ENCODE data around the gene SPPL2A. TPM values are rescaled to one million over a fixed set of nuclear protein-coding genes. Genes with fewer than 3 reads are reported as not detected.
"Not testable (repeated sequence)": the region's sequence is repeated elsewhere in the genome, so short reads cannot be mapped to it uniquely, and the experiment has no call there.

Gene SPPL2A
- total and polyA plus RNA-seq, 5 donors from 2014 or later: 64.2 to 92.3 (median 69.0) TPM

- H3K4me3 ChIP-seq (ENCODE audit: low read depth, low read length): no peak overlapping the region
- DNase-seq (no peak), ATAC-seq (ENCODE audit: low read depth in 2 of 2) (no peak)
- H3K27me3 Mint-ChIP-seq: no peaks in the 10 kb centered on the region
- no peaks in the 10 kb centered on the region for H3K27me3 ChIP-seq (ENCODE audit: control insufficient read depth, insufficient read depth, low read length)
- no peaks in the 10 kb centered on the region for H3K4me1 Mint-ChIP-seq
- H3K4me3 Mint-ChIP-seq: no peak overlapping the region
- no peaks in the 10 kb centered on the region for H3K9me3 ChIP-seq (ENCODE audit: control insufficient read depth in 2 of 2, low read length in 2 of 2)
- no peak overlapping the region for H3K27ac ChIP-seq (ENCODE audit: insufficient read depth, low read length, poor library complexity, severe bottlenecking)
- H3K4me1 ChIP-seq (ENCODE audit: control insufficient read depth, insufficient read depth, low read length, poor library complexity, severe bottlenecking): no peaks in the 10 kb centered on the region
- peaks cover 18% of the 10 kb centered on the region for H3K36me3 Mint-ChIP-seq
- no peak overlapping the region for H3K27ac Mint-ChIP-seq
- H3K9me3 Mint-ChIP-seq: no peaks in the 10 kb centered on the region
- H3K36me3 ChIP-seq (ENCODE audit: control insufficient read depth, insufficient read depth, low read length): peaks cover 16% of the 10 kb centered on the region
Measured at GRCh38 chr15:50702762-50703334, 62.7 kb downstream of the SPPL2A start.

- Histone ChIP-seq H3K4me3 (ENCODE audit: low read depth, low read length) (no peak overlapping the region), H3K36me3 (ENCODE audit: control insufficient read depth, insufficient read depth, low read length) (peaks cover 2% of the 10 kb centered on the region), H3K27me3 (ENCODE audit: control insufficient read depth, insufficient read depth, low read length) (no peaks in the 10 kb centered on the region), H3K4me1 (ENCODE audit: control insufficient read depth, insufficient read depth, low read length, poor library complexity, severe bottlenecking) (no peaks in the 10 kb centered on the region), H3K27ac (ENCODE audit: insufficient read depth, low read length, poor library complexity, severe bottlenecking) (no peak overlapping the region), H3K9me3 (ENCODE audit: control insufficient read depth in 2 of 2, low read length in 2 of 2) (no peaks in the 10 kb centered on the region)
- no peak overlapping the region for H3K27ac Mint-ChIP-seq
- DNase-seq (no peak), ATAC-seq (ENCODE audit: low read depth in 2 of 2) (no peak)
- no peaks in the 10 kb centered on the region for H3K27me3 Mint-ChIP-seq
- H3K36me3 Mint-ChIP-seq: peaks cover 10% of the 10 kb centered on the region
- H3K4me3 Mint-ChIP-seq: no peak overlapping the region
- H3K4me1 Mint-ChIP-seq: peaks cover 2 to 7% (median 6%) of the 10 kb centered on the region in 4 donors
- H3K9me3 Mint-ChIP-seq: no peaks in the 10 kb centered on the region
Measured at GRCh38 chr15:50698101-50698500, 67.4 kb downstream of the SPPL2A start.

GRCh38 chr15:50697109-50697797 lies 68.3 kb downstream of the SPPL2A start:
- ATAC-seq (ENCODE audit: low read depth in 2 of 2) (no peak), DNase-seq (no peak)
- no peaks in the 10 kb centered on the region for H3K9me3 Mint-ChIP-seq
- H3K4me3 Mint-ChIP-seq: no peak overlapping the region
- peaks cover 10% of the 10 kb centered on the region for H3K36me3 Mint-ChIP-seq
- no peaks in the 10 kb centered on the region for H3K27me3 Mint-ChIP-seq
- no peak overlapping the region for H3K27ac ChIP-seq (ENCODE audit: insufficient read depth, low read length, poor library complexity, severe bottlenecking)
- H3K9me3 ChIP-seq (ENCODE audit: control insufficient read depth in 2 of 2, low read length in 2 of 2): no peaks in the 10 kb centered on the region
- no peaks in the 10 kb centered on the region for H3K4me1 ChIP-seq (ENCODE audit: control insufficient read depth, insufficient read depth, low read length, poor library complexity, severe bottlenecking)
- H3K27ac Mint-ChIP-seq: no peak overlapping the region
- no peaks in the 10 kb centered on the region for H3K27me3 ChIP-seq (ENCODE audit: control insufficient read depth, insufficient read depth, low read length)
- no peak overlapping the region for H3K4me3 ChIP-seq (ENCODE audit: low read depth, low read length)
- peaks cover 2 to 7% (median 6%) of the 10 kb centered on the region in 4 donors for H3K4me1 Mint-ChIP-seq
- H3K36me3 ChIP-seq (ENCODE audit: control insufficient read depth, insufficient read depth, low read length): peaks cover 2% of the 10 kb centered on the region

GRCh38 chr15:50694634-50695165 lies 70.8 kb downstream of the SPPL2A start:
- H3K9me3 ChIP-seq (ENCODE audit: control insufficient read depth in 2 of 2, low read length in 2 of 2); H3K27me3 Mint-ChIP-seq; H3K4me1 ChIP-seq (ENCODE audit: control insufficient read depth, insufficient read depth, low read length, poor library complexity, severe bottlenecking); ATAC-seq (ENCODE audit: low read depth in 2 of 2); H3K4me3 Mint-ChIP-seq; H3K36me3 ChIP-seq (ENCODE audit: control insufficient read depth, insufficient read depth, low read length); H3K27ac ChIP-seq (ENCODE audit: insufficient read depth, low read length, poor library complexity, severe bottlenecking); H3K27me3 ChIP-seq (ENCODE audit: control insufficient read depth, insufficient read depth, low read length); H3K4me3 ChIP-seq (ENCODE audit: low read depth, low read length); H3K27ac Mint-ChIP-seq; H3K36me3 Mint-ChIP-seq; H3K9me3 Mint-ChIP-seq; H3K4me1 Mint-ChIP-seq: not testable (repeated sequence)
- DNase-seq: peak in 1 of 3 donors; percentile 7

GRCh38 chr15:50687302-50687902 lies 78.1 kb downstream of the SPPL2A start:
- Histone ChIP-seq H3K36me3 (ENCODE audit: control insufficient read depth, insufficient read depth, low read length) (peaks cover 3% of the 10 kb centered on the region), H3K4me3 (ENCODE audit: low read depth, low read length) (peak overlapping the region; percentile 91), H3K9me3 (ENCODE audit: control insufficient read depth in 2 of 2, low read length in 2 of 2) (no peaks in the 10 kb centered on the region), H3K27me3 (ENCODE audit: control insufficient read depth, insufficient read depth, low read length) (no peaks in the 10 kb centered on the region), H3K4me1 (ENCODE audit: control insufficient read depth, insufficient read depth, low read length, poor library complexity, severe bottlenecking) (peaks cover 42% of the 10 kb centered on the region), H3K27ac (ENCODE audit: insufficient read depth, low read length, poor library complexity, severe bottlenecking) (peak overlapping the region; percentile 92)
- no peaks in the 10 kb centered on the region for H3K27me3 Mint-ChIP-seq
- DNase-seq (peak in 1 of 3 donors; percentile 10), ATAC-seq (ENCODE audit: low read depth in 2 of 2) (no peak)
- H3K27ac Mint-ChIP-seq: peak overlapping the region; percentile 97 to 99 (median 99)
- peaks cover 11% of the 10 kb centered on the region for H3K36me3 Mint-ChIP-seq
- H3K4me1 Mint-ChIP-seq: peaks cover 25 to 54% (median 36%) of the 10 kb centered on the region in 4 donors
- no peaks in the 10 kb centered on the region for H3K9me3 Mint-ChIP-seq
- H3K4me3 Mint-ChIP-seq: peak overlapping the region; percentile 95 to 99 (median 98)

- Mint-ChIP-seq H3K27ac (peak within 1 kb of the TSS; percentile 97 to 99 (median 99)), H3K9me3 (no peaks in the 10 kb centered on the region), H3K4me3 (peak within 1 kb of the TSS; percentile 95 to 99 (median 98)), H3K4me1 (peaks cover 26 to 59% (median 39%) of the 10 kb centered on the region in 4 donors), H3K36me3 (peaks cover 11% of the 10 kb centered on the region), H3K27me3 (no peaks in the 10 kb centered on the region)
- Histone ChIP-seq H3K9me3 (ENCODE audit: control insufficient read depth in 2 of 2, low read length in 2 of 2) (no peaks in the 10 kb centered on the region), H3K27me3 (ENCODE audit: control insufficient read depth, insufficient read depth, low read length) (no peaks in the 10 kb centered on the region), H3K36me3 (ENCODE audit: control insufficient read depth, insufficient read depth, low read length) (peaks cover 3% of the 10 kb centered on the region), H3K4me3 (ENCODE audit: low read depth, low read length) (peak within 1 kb of the TSS; percentile 91), H3K4me1 (ENCODE audit: control insufficient read depth, insufficient read depth, low read length, poor library complexity, severe bottlenecking) (peaks cover 42% of the 10 kb centered on the region), H3K27ac (ENCODE audit: insufficient read depth, low read length, poor library complexity, severe bottlenecking) (peak within 1 kb of the TSS; percentile 92)
- ATAC-seq (ENCODE audit: low read depth in 2 of 2) (peak; percentile 89 to 92), DNase-seq (peak; percentile 79 to 94 (median 88))
Measured at GRCh38 chr15:50686469-50687301, 78.8 kb downstream of the SPPL2A start, which contains the start of gene TRPM7. Gene TRPM7 (minus strand): TSS chr15:50686797. CDS start chr15:50686533, 264 bp downstream.

- Mint-ChIP-seq H3K9me3 (no peaks in the 10 kb centered on the region), H3K36me3 (peaks cover 14% of the 10 kb centered on the region), H3K4me3 (peak overlapping the region; percentile 95 to 99 (median 98)), H3K27ac (peak overlapping the region; percentile 97 to 98 (median 97)), H3K27me3 (no peaks in the 10 kb centered on the region), H3K4me1 (peaks cover 32 to 66% (median 46%) of the 10 kb centered on the region in 4 donors)
- H3K4me1 ChIP-seq (ENCODE audit: control insufficient read depth, insufficient read depth, low read length, poor library complexity, severe bottlenecking): peaks cover 42% of the 10 kb centered on the region
- H3K4me3 ChIP-seq (ENCODE audit: low read depth, low read length): peak overlapping the region; percentile 86
- H3K27ac ChIP-seq (ENCODE audit: insufficient read depth, low read length, poor library complexity, severe bottlenecking): peak overlapping the region; percentile 92
- H3K9me3 ChIP-seq (ENCODE audit: control insufficient read depth in 2 of 2, low read length in 2 of 2): no peaks in the 10 kb centered on the region
- DNase-seq: peak in 2 of 3 donors; percentile 67 to 68
- H3K36me3 ChIP-seq (ENCODE audit: control insufficient read depth, insufficient read depth, low read length): peaks cover 3% of the 10 kb centered on the region
- no peaks in the 10 kb centered on the region for H3K27me3 ChIP-seq (ENCODE audit: control insufficient read depth, insufficient read depth, low read length)
- peak; percentile 29 to 35 for ATAC-seq (ENCODE audit: low read depth in 2 of 2)
Measured at GRCh38 chr15:50685976-50686468, 79.5 kb downstream of the SPPL2A start.

Measured in CD4-positive, CD25-positive, alpha-beta regulatory T cell (primary cell).